Mononuclear cell (primary cell): Measurements from ENCODE around the gene SLC6A19. TPM values are rescaled to one million over a fixed set of nuclear protein-coding genes. Genes with fewer than 3 reads are reported as not detected.
"Not testable (repeated sequence)": the region's sequence is repeated elsewhere in the genome, so short reads cannot be mapped to it uniquely, and the experiment has no call there.

Source experiments
- H3K27me3 ChIP-seq: 2 replicates; pipeline ENCODE4 v1.6.0; 2011; ENCODE audit warnings: low read length, control low read depth; ENCODE audit not compliant: insufficient read depth
- H3K4me1 ChIP-seq: 2 replicates; pipeline ENCODE4 v1.5.1; 2011; ENCODE audit warnings: mild to moderate bottlenecking, low read length, control low read depth; ENCODE audit not compliant: insufficient read depth
- H3K4me3 ChIP-seq: 2 replicates; pipeline ENCODE4 v1.5.1; 2011; ENCODE audit warnings: mild to moderate bottlenecking, low read length, moderate library complexity
- H3K9me3 ChIP-seq: 2 replicates; pipeline ENCODE4 v1.5.1; 2011; ENCODE audit warnings: low read depth, mild to moderate bottlenecking, control low read depth, low read length
- total RNA-seq: library from RNA; depleted of rRNA; stranded (reverse); fragments of >200 nt; gene quantifications from one replicate; pipeline ENCODE4 v1.2.3, GENCODE V29; 2012

Gene SLC6A19
- not detected for total RNA-seq

GRCh38 chr5:1201327-1202025, at the start of gene SLC6A19:
Gene SLC6A19 (plus strand): TSS chr5:1201595. CDS start chr5:1201651, 56 bp downstream.
- Histone ChIP-seq H3K27me3 (no peaks in the 10 kb centered on the region), H3K4me3 (no peak within 1 kb of the TSS), H3K9me3 (no peaks in the 10 kb centered on the region), H3K4me1 (no peaks in the 10 kb centered on the region)

GRCh38 chr5:1152156-1152555, 49.2 kb upstream of the SLC6A19 start:
- Histone ChIP-seq H3K4me3 (no peak overlapping the region), H3K9me3 (no peaks in the 10 kb centered on the region), H3K27me3 (peaks cover 13% of the 10 kb centered on the region), H3K4me1 (peaks cover 16% of the 10 kb centered on the region)

DNA sequence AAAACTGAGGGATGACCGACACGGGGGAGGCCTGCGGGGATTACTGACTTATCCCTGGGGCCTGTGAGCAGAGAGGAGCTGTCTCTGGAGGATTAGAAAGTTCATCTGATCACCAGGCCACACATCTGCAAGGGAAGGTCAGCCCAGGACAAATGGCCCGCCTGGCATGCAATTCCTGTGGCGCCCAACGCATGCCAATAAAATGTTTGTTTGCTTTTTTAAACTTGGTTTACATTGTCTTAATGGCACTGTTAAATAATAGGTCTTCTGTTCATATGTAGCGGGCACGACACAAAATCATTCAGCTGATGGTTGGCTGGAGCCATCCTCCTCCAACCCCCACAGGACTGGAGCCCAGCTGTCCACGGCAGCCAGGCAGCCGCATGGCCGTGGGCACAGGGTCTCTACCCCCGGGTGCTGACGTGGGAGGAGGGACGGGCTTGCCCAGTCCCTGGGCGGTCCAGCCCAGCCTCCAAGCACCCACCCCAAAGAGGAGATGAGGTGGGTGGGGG, 48.6 kb upstream of the SLC6A19 start:
- peaks cover 16% of the 10 kb centered on the region for H3K4me1 ChIP-seq
- H3K27me3 ChIP-seq: peaks cover 13% of the 10 kb centered on the region
- no peak overlapping the region for H3K4me3 ChIP-seq
- H3K9me3 ChIP-seq: no peaks in the 10 kb centered on the region

DNA sequence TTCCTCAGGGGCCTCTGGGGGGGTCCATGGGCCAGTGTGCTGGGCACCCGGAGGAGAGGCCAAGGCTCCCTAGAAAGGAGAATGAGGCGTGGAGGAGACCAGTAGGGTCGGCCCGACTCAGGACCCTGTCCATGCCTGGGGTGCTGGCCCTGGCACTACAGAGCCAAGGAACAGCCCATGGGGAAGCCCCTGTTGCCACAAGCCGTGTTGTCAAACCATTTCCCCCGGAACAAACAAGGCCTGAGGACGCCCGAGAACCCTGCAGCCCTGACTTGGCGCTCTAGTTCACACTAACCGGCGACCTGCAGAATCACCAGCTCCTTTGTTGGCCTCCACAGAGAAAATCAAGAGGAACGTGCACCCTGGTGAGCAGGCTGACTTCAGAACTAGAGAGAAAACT, 48.0 kb upstream of the SLC6A19 start:
- Histone ChIP-seq H3K4me1 (peaks cover 16% of the 10 kb centered on the region), H3K9me3 (no peaks in the 10 kb centered on the region), H3K27me3 (peaks cover 13% of the 10 kb centered on the region), H3K4me3 (no peak overlapping the region)

DNA sequence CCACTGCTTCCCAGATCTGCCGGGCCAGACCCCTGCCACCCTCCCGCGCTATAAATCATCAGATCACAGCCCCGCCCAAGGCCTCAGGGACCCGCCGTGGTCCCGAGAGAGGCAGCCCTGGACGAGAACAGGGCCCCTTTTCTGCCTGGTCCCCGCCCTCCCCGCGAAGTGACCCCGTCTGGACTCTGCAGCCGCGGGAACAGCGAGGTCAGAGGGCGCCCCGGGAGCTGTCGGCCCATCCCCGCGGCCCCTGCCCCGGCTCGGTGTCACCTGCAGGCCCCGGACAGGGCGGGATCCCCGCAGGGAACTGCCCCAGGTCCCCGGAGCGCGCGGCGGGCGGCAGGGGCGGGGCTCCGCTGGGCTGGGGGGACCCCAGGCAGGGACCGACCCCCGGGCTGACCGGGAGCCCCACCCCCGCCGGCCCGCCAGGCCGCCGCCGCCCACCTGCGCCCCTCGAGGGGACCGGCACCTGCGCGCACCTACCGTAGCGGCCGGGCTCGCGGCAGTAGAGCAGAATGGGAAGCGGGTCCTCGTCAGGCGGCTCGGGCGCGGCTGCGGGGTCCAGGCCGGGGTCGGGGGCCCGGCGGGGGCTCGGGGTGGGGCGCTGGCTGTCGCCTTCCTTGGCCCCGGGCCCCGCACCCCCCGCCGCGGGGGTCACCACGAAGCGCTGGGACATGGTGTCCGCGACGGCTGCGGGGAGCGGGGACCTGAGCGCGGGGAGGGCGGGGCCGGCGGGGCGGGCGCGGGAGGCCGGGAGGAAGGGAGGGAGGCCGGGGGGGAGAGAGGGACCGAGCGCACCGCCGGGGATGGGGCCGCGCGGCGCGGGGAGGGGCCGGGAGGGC, 46.0 kb upstream of the SLC6A19 start:
- no peak overlapping the region for H3K4me3 ChIP-seq
- no peaks in the 10 kb centered on the region for H3K9me3 ChIP-seq
- H3K4me1 ChIP-seq: peaks cover 16% of the 10 kb centered on the region
- H3K27me3 ChIP-seq: peaks cover 13% of the 10 kb centered on the region

DNA sequence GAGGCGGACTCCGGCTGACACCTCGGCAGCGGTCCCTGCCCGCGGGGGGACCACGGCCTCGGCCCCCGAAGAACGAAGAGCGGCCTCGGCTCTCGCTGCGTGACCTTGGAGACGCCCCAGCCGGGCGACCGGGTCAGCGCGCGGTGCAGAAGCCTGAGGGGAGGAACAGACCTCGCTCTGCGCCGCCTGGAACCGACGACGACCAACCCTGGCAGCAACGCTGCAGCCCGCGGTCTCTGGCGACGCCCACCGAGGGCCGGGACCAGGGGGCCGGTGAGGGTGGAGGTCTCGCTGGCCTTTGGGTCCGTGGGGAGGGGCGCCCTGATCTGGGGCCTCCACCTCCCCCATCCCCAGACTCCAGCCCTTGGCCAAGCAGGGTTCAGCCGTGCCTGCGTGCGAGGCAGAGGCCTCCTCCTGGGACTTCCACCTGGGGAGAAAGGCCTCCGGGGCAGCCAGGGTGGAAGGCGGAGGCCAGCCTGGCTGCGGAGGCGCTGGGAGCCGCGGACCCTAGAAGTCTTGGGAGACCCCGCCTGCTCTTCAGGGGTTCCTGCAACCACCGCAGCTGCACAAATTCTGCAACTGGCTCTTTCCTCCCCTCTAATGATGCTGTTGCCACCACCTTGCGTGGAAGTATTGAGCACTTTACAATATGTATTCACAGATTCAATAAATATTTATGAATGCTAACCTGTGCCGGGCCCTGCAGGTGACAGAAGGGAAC, 45.2 kb upstream of the SLC6A19 start:
- H3K4me1 ChIP-seq: peaks cover 16% of the 10 kb centered on the region
- no peaks in the 10 kb centered on the region for H3K9me3 ChIP-seq
- no peak overlapping the region for H3K4me3 ChIP-seq
- H3K27me3 ChIP-seq: peaks cover 13% of the 10 kb centered on the region

DNA sequence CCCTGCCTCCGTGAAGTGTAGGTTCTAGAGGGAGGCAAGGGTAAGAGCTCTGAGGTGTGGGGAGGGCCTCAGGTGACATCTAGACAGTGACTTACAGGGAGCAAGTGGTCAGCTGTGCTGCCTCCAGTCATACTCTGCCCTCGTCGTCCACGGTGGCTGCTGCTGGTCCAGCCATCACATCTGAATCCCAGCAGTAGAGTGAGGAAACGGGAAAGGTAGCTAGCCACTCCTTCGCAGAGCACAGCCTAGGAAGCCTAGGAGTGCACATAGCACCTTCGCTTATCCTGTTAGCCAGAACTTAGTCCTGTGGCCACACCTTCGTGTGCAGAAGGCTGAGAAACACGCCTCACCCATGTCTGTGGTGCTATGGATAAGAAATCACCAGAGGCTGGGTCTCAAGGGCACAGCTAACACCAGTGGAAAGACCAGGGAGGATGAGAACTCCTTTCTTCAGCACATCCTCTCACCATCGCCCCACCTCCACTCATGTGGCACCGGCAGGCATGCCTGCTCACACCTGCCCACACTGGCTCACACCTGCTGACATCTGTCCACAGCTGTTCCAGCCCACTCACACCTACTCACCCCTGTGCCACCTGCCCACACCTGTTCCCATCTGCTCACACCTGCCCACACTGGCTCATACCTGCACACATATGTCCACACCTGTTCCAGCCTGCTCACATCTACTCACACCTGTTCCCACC, 44.5 kb upstream of the SLC6A19 start:
- H3K4me1 ChIP-seq: peaks cover 14% of the 10 kb centered on the region
- no peak overlapping the region for H3K4me3 ChIP-seq
- H3K27me3 ChIP-seq: peaks cover 13% of the 10 kb centered on the region
- H3K9me3 ChIP-seq: no peaks in the 10 kb centered on the region

GRCh38 chr5:1157461-1157986, 43.9 kb upstream of the SLC6A19 start:
- not testable (repeated sequence) for H3K4me1 ChIP-seq, H3K4me3 ChIP-seq, H3K9me3 ChIP-seq
- H3K27me3 ChIP-seq: peaks cover 13% of the 10 kb centered on the region

- no peaks in the 10 kb centered on the region for H3K4me1 ChIP-seq
- no peak overlapping the region for H3K4me3 ChIP-seq
- H3K27me3 ChIP-seq: peaks cover 13% of the 10 kb centered on the region
- no peaks in the 10 kb centered on the region for H3K9me3 ChIP-seq
Observed at GRCh38 chr5:1158647-1159340, 42.6 kb upstream of the SLC6A19 start.

DNA sequence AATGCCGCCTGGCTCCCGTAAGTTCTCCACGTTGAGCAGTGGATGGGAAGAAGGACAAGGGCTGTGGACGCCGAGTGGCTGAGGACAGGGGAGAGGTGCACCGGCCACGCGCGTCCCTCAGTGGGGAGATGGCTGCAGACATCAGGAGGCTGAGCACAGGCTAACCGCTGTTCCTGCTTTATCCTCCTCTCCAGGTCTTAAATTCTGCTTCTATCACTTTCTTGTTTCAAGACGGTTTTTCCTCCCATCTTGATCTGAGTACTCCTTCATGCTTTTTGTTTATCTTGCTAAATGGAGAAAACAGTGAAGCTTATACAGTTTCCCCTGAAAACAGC, 42.1 kb upstream of the SLC6A19 start:
- Histone ChIP-seq H3K27me3 (peaks cover 13% of the 10 kb centered on the region), H3K4me1 (no peaks in the 10 kb centered on the region), H3K9me3 (no peaks in the 10 kb centered on the region), H3K4me3 (no peak overlapping the region)

DNA sequence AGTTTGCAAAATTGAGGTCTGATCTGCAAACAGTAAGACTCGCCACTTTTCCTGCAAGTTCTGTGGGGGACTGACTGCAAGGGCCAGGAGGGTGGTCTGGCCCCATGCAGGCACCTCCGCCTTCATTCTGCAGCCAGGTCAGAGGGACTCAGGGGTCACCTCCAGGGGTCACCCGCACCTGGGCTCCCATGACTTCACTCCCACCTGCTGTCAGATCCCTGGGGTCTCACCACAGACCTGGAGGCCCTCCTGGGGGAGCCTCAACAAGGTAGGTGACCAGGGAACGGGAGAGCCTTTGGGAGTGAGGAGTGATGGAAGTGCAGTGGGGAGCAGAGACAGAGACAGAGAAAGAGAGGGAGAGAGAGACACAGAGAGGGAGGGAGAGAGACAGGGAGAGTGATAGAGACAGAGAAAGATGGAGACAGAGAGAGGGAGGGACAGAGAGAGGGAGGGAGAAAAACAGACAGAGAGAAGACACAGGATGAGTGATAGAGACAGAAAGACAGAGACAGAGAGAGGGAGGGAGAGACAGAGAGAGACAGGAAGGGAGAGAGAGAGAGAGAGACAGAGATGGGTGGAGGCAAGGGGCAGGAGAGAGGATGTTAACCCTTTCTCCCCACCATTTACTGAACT, 41.5 kb upstream of the SLC6A19 start:
- Histone ChIP-seq H3K4me3 (no peak overlapping the region), H3K9me3 (no peaks in the 10 kb centered on the region), H3K4me1 (no peaks in the 10 kb centered on the region), H3K27me3 (peaks cover 8% of the 10 kb centered on the region)

DNA sequence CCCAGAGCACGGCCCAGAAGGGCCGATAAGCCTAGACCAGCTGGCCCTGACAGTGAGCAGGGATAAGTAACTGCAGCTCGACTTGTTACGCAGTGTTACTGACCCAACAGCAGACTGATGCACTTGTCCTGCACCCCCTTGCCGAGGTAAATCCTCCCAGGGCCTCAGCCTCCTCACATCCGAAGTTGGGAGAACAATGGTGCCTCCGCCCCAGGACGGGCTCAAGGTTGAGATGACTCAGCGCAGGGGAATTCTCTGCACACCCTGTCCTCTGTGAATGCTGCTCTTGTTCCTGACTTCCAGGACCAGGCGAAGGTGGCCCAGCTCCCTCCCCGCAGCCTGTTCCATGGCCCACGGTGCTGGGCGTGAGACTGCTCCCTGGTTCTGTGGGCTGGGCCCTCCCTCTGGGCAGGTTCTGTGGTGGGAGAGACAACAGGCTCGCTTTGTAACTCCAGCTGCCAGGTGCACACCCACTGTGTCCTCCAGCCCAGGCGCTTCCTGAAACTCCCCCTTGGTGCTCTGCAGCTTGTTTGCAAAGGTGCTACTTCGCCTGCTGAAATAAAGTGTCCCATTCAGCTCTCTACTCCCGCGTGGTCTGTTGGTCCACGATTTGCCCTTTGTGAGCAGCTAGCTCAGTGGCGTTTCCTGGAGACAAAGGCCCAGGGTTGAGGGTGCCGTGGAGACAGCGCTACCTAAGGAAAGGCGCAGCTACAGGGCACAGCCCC, 40.1 kb upstream of the SLC6A19 start:
- no peaks in the 10 kb centered on the region for H3K9me3 ChIP-seq
- no peak overlapping the region for H3K4me3 ChIP-seq
- peaks cover 6% of the 10 kb centered on the region for H3K27me3 ChIP-seq
- no peaks in the 10 kb centered on the region for H3K4me1 ChIP-seq

- Histone ChIP-seq H3K4me1 (no peaks in the 10 kb centered on the region), H3K27me3 (peaks cover under 1% of the 10 kb centered on the region), H3K9me3 (no peaks in the 10 kb centered on the region), H3K4me3 (no peak overlapping the region)
Observed at GRCh38 chr5:1161833-1162229, 39.6 kb upstream of the SLC6A19 start.
